HG03103 (cell line): ENCODE data around the gene FAM83E.
"Not testable (repeated sequence)": the region's sequence is repeated elsewhere in the genome, so short reads cannot be mapped to it uniquely, and the experiment has no call there.

Source experiments
- ATAC-seq: cut with Tn5 transposase; IDR thresholded peaks from one replicate; pipeline ENCODE4 v1.9.1; 2021; ENCODE audit warnings: low read depth; ENCODE audit not compliant: unreplicated experiment

FAM83E gene

DNA sequence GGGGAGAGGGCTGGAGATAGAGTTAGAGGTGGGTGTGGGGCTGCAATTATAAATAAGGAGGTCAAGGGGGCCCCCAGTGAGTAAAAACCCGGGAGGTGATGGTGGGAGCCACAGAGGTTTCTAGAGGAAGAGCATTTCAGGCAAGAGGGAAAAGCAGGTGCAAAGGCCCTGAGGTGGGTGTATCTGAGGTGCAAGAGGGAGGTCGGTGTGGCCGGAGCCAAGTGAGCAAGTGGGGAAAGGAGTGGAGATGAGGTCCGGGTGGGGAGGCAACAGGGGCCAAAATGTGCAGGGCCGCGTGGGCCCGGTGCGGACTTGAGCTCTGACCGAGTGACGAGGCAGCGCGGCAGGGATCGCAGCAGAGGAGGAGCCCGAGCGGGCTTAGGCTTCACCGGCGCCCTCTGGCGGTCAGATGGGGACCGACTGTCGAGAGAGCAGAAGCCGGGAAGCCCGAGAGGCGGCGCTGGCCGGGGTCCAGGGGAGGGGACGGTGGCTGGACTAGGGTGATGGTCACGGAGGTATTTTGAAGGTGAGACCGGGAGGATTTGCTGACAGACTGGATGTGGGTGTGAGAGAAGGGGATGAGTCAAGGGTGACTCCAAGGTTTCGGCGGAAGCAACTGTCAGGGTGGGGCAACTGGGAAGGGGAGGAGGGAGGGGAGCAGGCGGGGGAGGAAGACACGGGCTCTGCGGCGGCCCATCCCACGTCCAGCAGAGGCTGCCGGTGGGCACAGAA lies 26.0 kb downstream of the FAM83E start:
- no peak for ATAC-seq

DNA sequence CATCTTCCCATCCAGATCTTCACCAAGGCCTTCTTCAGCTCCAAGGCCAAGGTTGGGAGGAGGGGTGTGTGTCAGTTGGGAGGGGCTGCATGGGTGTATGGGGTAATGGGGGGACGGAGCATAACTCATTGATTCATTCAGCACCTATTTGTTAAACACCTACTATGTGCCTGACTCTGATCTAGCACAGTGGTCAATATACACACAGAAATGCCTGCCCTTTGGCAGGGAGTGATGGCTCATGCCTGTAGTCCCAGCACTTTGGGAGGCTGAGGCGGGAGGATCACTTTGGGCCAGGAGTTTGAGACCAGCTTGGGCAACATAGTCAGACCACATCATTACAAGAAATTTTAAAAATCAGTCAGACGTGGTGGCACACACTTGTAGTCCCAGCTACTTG lies 27.5 kb downstream of the FAM83E start:
- no peak for ATAC-seq

DNA sequence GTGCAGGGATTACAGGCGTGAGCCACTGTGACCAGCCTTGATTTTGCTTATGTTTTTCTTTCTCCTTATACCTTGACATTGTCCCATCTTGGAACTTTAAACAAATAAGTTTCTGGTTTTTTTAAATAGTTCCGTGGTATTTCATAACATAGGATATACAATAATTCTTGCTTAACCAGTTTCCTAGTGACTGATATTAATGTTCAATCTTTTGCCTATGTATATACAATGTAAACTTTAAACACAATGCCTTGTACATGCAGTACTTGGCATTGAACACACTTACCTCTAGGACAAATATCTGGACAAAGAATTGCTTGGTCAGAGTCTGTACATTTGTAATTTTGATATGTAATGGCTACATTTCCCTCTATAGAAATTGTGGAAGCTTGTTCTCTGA lies 32.7 kb downstream of the FAM83E start:
- no peak for ATAC-seq

DNA sequence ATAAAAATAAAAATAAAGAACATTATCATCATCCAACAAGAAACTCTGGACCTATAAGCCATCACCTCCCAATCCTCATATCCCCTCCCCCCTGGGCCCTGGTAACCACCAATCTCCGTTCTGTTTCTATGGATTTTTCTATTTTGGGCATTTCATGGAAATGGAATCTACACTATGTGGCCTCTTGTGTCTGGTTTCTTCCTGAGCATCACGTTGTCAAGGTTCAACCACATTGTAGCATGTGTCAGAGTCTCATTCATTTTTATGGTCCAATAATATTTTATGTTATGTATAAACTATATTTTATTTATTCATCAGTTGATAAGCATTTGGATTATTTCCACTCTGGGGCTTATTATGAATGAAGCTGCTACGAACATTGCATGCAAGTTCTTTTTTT lies 36.0 kb downstream of the FAM83E start:
- ATAC-seq: no peak

DNA sequence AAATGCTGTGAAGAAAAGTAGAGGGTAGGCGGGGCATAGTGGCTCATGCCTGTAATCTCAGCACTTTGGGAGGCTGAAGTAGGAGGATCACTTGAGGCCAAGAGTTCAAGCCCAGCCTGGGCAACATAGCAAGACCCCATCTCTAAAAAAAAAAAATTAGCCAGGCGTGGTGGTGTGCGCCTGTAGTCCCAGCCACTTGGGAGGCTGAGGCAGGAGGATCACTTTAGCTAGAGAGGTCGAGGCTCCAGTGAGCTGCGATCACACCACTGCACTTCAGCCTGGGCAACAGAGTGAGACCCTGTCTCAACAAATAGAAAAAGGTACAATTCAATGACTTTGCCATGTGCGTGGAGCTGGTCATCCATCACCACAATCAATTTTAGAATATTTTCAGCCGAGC lies 37.0 kb downstream of the FAM83E start:
- not testable (repeated sequence) for ATAC-seq

DNA sequence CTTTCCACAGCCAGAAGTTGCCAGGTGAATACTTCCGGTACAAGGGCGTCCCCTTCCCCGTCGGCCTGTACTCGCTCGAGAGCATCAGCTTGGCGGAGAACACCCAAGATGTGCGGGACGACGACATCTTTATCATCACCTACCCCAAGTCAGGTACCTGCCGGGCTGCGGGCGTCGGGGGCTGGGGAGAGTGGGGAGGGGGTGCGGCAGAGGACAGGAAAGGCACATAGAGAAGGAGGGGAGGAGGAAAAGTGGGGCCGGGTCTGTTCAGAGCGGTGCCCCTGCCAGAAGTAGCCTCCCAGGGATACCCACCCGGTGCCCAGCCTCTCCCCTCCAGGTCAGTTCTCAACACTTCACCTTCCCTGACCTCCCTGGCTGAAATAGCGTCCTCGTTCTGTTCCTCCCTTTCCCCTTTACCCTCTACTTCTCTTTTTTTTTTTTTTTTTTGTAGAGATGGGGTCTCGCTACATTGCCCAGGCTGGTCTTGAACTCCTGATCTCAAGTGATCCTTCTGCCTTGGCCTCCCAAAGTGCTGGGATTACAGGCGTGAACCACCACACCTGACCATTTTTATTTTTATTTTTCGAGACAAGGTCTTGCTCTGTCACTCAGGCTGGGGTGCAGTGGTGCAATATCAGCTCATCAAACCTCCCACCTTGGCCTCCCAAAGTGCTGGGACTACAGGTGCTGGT lies 38.8 kb downstream of the FAM83E start:
- no peak for ATAC-seq

DNA sequence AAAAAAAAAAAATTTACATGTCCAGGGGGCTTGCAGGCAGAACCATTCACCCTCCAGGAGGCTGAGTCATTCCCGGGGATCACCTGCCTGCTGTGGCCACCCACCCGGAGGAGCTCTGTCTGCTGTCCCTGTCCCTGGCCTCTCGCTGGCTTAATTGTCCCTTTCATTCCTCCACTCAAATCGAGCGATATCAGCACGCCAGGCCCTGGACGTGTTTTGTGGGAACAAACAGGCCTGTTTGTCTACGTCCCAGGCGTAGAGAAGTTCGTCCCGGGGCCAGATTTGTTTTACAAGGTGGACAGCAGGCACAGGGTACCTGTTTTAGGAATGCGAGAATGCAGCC lies 41.7 kb downstream of the FAM83E start:
- no peak for ATAC-seq

DNA sequence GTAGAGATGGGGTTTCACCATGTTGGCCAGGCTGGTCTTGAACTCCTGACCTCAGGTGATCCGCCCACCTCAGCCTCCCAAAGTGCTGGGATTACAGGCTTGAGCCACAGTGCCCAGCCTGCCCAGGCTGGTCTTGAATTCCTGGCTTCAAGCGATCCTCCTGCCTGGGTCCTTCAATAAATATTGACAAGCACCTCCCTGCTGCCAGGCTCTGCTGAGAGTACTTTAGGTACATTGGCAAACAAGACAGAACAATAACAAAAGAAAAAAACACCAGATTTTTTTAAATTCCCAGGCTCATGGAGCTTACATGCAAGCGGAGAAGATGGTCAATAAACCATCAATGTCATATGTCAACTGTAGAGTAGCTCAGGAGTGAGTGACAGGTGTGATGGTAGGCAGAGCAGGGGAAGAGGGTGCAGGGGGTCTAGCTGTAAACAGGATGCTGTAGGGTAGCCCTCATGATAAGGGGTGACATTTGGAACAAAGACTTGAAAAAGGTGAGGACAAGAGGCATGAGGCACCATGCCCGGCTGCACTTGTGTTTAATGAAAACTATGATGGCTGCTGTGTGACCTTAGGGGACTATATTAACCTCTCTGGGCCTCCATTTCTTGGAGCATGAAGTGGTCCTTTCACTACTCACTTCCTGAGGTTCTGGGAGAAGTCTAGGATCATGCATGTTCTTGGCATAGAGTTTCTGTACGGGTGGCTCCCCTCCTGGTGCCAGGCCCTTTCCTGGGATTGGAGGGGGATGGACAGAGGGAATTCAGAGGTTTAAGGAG lies 43.3 kb downstream of the FAM83E start:
- no peak for ATAC-seq

DNA sequence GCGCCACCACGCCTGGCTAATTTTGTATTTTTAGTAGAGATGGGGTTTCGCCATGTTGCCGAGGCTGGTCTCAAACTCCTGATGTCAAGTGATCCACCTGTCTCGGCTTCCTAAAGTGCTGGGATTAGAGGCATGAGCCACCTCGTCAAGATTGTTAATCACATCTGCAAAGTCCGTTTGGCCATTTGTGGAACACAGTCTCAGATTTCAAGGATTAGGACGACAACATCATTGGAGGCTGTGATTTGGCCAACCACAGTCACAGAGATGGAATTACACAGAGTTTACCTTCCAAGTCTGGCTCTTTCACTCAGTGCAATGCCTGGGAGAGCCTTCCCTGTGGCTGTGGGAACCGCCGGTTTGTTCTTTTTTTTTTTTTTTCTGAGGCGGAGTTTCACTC lies 45.1 kb downstream of the FAM83E start:
- no peak for ATAC-seq

DNA sequence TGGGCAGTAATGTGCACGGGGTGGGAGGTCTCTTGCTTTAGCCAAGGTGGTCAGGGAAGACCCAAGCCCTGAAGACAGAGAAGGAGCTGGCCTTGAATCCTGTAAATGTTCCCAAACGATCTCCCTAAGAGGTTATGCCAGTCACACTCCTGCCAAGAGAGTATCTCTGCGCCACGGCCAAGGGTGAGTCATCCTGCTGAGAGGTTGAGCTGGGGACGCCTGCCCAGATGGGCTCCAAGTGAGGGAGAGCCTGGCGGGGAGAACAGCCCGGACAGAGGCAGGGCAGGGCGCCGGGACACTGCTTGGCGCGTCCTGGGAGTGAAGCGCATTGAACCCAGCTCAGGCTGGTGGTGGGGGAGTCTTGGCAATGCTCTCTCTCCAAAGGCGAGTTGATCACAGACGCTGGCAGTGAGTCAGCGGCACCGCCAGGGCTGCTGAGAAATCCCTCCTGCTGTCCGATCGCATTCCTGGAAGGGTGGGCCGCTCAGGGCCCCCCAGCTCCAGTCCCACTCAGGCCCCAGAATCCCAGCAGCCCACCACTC lies 46.5 kb downstream of the FAM83E start:
- ATAC-seq: no peak

DNA sequence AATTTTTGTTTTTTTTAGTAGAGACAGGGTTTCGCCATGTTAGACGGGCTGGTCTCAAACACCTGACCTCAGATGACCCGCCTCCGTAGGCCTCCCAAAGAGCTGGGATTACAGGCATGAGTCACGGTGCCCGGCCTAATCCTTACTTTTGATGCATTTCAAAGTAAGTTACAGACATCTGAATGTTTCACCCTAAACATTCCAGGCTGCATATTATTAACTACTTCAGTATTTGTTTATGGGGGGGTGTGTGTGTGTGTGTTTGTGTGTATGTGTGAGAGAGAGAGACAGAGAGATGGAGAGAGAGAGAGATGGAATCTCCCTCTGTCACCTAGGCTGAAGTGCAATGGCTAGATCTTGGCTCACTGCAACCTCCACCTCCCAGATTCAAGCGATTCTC lies 49.8 kb downstream of the FAM83E start:
- no peak for ATAC-seq
